Thoracic aorta endothelial cell (primary cell): Measurements from ENCODE around the gene ROR1. TPM values are rescaled to one million over a fixed set of nuclear protein-coding genes. Genes with fewer than 3 reads are reported as not detected.

Experiments used
- small RNA-seq: library from RNA; depleted of rRNA; stranded (forward); fragments of <200 nt; gene quantifications from one replicate; pipeline ENCODE3, GENCODE V24; 2012
- total RNA-seq: library from RNA; depleted of rRNA; stranded (reverse); fragments of >200 nt; gene quantifications from 2 replicates; pipeline ENCODE4 v1.2.3, GENCODE V29; 2012

Gene ROR1
- total RNA-seq = 0.53 and 6.7 TPM in 2 replicates

DNA sequence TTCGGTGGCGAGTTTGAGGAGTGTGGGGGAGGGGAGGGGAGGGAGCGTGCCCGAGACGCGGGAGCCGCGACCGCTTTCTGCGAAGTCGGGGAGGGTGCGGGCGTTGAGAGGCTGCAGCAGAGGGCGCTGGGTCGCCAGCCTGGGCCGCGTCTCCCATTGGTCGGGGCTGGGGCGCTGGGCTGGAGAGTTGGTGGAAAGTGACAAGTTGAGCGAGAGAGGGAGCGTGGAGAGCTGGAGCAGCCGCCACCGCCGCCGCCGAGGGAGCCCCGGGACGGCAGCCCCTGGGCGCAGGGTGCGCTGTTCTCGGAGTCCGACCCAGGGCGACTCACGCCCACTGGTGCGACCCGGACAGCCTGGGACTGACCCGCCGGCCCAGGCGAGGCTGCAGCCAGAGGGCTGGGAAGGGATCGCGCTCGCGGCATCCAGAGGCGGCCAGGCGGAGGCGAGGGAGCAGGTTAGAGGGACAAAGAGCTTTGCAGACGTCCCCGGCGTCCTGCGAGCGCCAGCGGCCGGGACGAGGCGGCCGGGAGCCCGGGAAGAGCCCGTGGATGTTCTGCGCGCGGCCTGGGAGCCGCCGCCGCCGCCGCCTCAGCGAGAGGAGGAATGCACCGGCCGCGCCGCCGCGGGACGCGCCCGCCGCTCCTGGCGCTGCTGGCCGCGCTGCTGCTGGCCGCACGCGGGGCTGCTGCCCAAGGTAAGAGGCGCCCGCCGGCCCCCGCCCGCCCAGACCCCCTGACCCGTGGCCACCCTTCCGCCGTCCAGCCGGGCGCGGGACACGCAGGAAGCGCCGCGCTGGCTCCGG is at the start of gene ROR1:
Gene ROR1, plus strand, starts transcription at position 203 of the 802 bp plus-strand sequence.

GRCh38 chr1:64203420-64203819 is 429.6 kb downstream of the ROR1 start, which contains the start of gene UBE2U:
UBE2U (plus strand) TSS chr1:64203623; CDS start chr1:64204051, 428 bp downstream.

Small RNA genes lying within 50 kb of the gene (small RNA-seq; reads per million reads assigned to genes)
- gene RF00019 (not detected), gene RNU6-809P (not detected)

Other genes with a start within 250 kb of the ROR1 start
- gene PGM1, start 180.6 kb upstream of the ROR1 start, total RNA-seq = 31.4 and 39.6 TPM in 2 replicates